Measurements from ENCODE around the gene MYO10.

DNA sequence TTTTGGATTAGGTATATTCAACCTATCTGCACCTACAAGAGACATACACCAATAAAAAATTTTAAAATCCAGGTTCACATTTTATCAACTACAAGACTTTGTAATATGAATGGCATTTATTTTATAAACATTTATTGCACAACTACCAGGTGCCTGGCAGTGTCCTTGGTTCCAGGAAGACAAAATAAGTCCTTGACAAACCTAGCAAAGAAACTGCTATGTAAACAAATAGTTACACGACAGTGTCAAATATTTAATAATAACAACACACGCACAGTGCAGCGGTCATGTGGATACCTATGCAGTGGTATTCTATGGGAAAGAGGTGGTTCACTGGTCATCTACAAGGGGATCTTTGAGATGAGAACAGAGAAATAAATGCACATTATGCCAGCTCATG, 120.7 kb downstream of the MYO10 start:
- TF ChIP-seq, protein P1, sequence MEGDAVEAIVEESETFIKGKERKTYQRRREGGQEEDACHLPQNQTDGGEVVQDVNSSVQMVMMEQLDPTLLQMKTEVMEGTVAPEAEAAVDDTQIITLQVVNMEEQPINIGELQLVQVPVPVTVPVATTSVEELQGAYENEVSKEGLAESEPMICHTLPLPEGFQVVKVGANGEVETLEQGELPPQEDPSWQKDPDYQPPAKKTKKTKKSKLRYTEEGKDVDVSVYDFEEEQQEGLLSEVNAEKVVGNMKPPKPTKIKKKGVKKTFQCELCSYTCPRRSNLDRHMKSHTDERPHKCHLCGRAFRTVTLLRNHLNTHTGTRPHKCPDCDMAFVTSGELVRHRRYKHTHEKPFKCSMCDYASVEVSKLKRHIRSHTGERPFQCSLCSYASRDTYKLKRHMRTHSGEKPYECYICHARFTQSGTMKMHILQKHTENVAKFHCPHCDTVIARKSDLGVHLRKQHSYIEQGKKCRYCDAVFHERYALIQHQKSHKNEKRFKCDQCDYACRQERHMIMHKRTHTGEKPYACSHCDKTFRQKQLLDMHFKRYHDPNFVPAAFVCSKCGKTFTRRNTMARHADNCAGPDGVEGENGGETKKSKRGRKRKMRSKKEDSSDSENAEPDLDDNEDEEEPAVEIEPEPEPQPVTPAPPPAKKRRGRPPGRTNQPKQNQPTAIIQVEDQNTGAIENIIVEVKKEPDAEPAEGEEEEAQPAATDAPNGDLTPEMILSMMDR (IDR thresholded peaks at IDR 0.05; ENCODE audit: low read depth, low read length) = no peak
- no peak for TF ChIP-seq EZH2phosphoT487 (IDR thresholded peaks at IDR 0.05; ENCODE audit: low read depth)

Measured in OCI-LY3 (cell line).